HEK293T (cell line): Measurements from ENCODE around the gene GRIK4.

Source experiments
- CTCF ChIA-PET: fragments of 350-600 bp; formaldehyde crosslinking; extraction: SDS; loops from one replicate; lab custom pipeline; 2021; ENCODE audit warnings: antibody characterized with exemption, inconsistent platforms; lab: Yijun Ruan, JAX
- POLR2A ChIA-PET: fragments of 350-600 bp; formaldehyde crosslinking; extraction: SDS; loops from one replicate; lab custom pipeline; 2020; ENCODE audit warnings: antibody characterized with exemption, inconsistent platforms; lab: Yijun Ruan, JAX
- DNase-seq: peaks from one replicate; pipeline ENCODE4 v3.0.0; 2012; ENCODE audit warnings: mixed read lengths; ENCODE audit errors: extremely low spot score
- ARNT ChIP-seq: fragments of 450-650 bp; IDR thresholded peaks from 2 replicates; pipeline ENCODE4 v1.6.1; 2017; ENCODE audit warnings: mild to moderate bottlenecking
- BHLHE40 ChIP-seq: fragments of 450-650 bp; IDR thresholded peaks from 2 replicates; pipeline ENCODE4 v1.6.1; 2016; ENCODE audit warnings: mild to moderate bottlenecking, moderate library complexity, borderline replicate concordance
- CTBP1 ChIP-seq: fragments of 450-650 bp; IDR thresholded peaks from 2 replicates; pipeline ENCODE4 v1.6.1; 2016; ENCODE audit warnings: borderline replicate concordance
- ELF4 ChIP-seq: fragments of 450-650 bp; IDR thresholded peaks from 2 replicates; pipeline ENCODE4 v1.6.1; 2017; ENCODE audit warnings: antibody characterized with exemption
- FOXA1 ChIP-seq: fragments of 450-650 bp; IDR thresholded peaks from 2 replicates; pipeline ENCODE4 v1.6.1; 2016; ENCODE audit warnings: mild to moderate bottlenecking
- FOXK2 ChIP-seq: fragments of 450-650 bp; IDR thresholded peaks from 2 replicates; pipeline ENCODE4 v1.6.1; 2016; ENCODE audit warnings: mild to moderate bottlenecking
- FOXM1 ChIP-seq: fragments of 450-650 bp; IDR thresholded peaks from 2 replicates; pipeline ENCODE4 v1.6.1; 2017; ENCODE audit warnings: mild to moderate bottlenecking, borderline replicate concordance
- HDGF ChIP-seq: fragments of 450-650 bp; IDR thresholded peaks from 2 replicates; pipeline ENCODE4 v1.6.1; 2017; ENCODE audit warnings: antibody characterized with exemption, borderline replicate concordance
- L3MBTL2 ChIP-seq: fragments of 450-650 bp; conservative IDR thresholded peaks from 2 replicates; pipeline ENCODE4 v1.6.1; 2016; ENCODE audit warnings: mild to moderate bottlenecking
- LEF1 ChIP-seq: fragments of 450-650 bp; IDR thresholded peaks from 2 replicates; pipeline ENCODE4 v1.6.1; 2017; ENCODE audit warnings: mild to moderate bottlenecking, borderline replicate concordance
- NFRKB ChIP-seq: fragments of 450-650 bp; IDR thresholded peaks from 2 replicates; pipeline ENCODE4 v1.6.1; 2016; ENCODE audit warnings: mild to moderate bottlenecking, moderate library complexity
- SP1 ChIP-seq: fragments of 450-650 bp; IDR thresholded peaks from 2 replicates; pipeline ENCODE4 v1.6.1; 2017
- SUZ12 ChIP-seq: fragments of 450-650 bp; IDR thresholded peaks from 2 replicates; pipeline ENCODE4 v1.6.1; 2016; ENCODE audit warnings: mild to moderate bottlenecking
- TARDBP ChIP-seq: fragments of 450-650 bp; IDR thresholded peaks from 2 replicates; pipeline ENCODE4 v1.6.1; 2016
- ZNF384 ChIP-seq: fragments of 450-650 bp; IDR thresholded peaks from 2 replicates; pipeline ENCODE4 v1.6.1; 2016
- TF ChIP-seq, protein P1 (sequence below): fragments of 450-650 bp; IDR thresholded peaks from 2 replicates; pipeline ENCODE4 v1.6.1; 2016

Gene GRIK4

DNA sequence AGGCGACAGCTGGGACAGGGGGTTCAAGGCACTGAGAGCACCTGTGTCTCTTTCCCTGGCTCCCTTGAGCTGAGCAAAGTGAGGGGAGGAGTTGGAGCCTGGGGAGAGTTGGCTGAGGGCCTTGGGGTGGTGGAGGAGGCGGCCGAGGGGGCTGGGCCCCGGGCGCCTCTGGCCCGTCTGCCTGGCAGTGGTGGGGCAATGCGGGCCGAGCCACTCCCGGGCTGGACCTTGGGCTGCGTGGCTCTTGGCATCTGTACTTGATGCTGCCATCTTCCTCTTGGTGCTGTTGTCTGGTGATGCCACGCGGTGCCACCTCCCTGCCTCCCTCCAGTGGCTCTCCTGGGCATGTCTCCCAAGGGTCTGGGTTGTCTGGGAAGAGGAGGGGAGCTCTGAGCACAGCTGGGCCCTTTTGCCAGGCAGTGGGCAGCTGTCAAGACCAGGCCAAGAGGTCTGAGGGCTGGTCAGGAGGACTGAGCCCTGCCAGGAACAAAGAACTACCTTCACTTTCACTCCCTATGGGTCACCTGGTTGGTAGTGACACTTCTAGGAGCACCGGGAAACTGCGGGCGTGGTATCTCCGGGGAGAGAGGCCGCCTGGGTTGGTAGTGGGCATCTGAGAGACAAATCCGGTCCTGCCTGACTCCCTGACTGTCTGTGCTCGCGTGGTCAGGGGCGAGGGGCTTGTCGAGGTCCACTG lies 1.3 kb downstream of the GRIK4 start:
- no peak for TF ChIP-seq ZNF384
- no peak for TF ChIP-seq FOXK2
- no peak for TF ChIP-seq FOXA1
- TF ChIP-seq CTBP1 = no peak
- no peak for TF ChIP-seq BHLHE40
- no peak for TF ChIP-seq LEF1
- TF ChIP-seq FOXM1 = no peak
- TF ChIP-seq SUZ12 = no peak
- TF ChIP-seq, protein P1, sequence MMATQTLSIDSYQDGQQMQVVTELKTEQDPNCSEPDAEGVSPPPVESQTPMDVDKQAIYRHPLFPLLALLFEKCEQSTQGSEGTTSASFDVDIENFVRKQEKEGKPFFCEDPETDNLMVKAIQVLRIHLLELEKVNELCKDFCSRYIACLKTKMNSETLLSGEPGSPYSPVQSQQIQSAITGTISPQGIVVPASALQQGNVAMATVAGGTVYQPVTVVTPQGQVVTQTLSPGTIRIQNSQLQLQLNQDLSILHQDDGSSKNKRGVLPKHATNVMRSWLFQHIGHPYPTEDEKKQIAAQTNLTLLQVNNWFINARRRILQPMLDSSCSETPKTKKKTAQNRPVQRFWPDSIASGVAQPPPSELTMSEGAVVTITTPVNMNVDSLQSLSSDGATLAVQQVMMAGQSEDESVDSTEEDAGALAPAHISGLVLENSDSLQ = no peak
- no peak for TF ChIP-seq HDGF
- TF ChIP-seq L3MBTL2 = no peak
- no peak for TF ChIP-seq ARNT
- TF ChIP-seq TARDBP = no peak
- TF ChIP-seq NFRKB = no peak
- no peak for TF ChIP-seq SP1
- no peak for TF ChIP-seq ELF4
- POLR2A ChIA-PET = no interaction called here
- CTCF ChIA-PET = interaction anchor here (0.6 to 2.1 kb wide), 2 partner anchors 162 to 172 kb away, joined by 3 to 7 read pairs; no protein-coding TSS in a partner anchor
- no peak for DNase-seq

DNA sequence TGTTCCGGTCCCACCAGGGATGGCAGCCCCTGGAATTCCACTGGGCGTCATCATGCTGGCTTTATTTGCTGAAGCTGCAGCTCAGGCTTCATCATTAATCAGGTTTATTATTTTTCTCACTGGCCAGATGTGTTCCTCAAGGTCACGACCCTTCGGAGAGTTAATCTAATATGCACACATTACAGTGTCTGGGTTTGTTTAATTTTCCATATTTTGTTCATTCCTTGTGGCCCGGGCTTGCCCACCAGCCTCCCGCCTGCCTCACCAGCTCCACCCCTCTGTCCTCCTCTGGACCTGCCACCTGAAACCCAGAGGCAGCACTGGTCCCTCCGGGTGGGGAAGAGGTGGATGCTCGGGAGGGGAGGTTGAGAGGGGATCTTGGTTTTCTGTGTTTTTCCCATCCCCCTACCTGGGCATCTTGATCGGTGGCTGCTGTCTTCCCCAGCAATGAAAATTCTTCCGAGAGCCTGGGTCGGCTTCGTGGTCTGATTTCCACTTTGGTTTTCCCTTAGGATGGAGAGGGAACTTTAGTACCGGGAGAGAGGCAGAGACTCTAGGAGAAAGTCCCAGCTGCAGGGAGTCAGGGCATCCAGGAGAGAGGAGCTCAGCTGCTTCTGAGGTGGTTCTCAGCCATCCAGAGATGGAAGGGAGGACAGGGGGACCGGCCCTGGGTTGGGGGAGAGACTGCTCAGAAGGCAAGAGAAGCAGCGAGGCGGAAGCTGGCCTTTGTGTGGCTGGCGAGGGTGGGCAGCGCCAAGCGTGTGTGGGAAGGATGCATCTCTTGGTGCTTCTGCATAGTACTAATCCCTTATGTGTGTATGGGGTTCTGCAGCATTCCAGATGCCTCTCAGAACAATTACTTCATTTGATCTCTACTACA lies 2.1 kb downstream of the GRIK4 start:
- POLR2A ChIA-PET = no interaction called here
- TF ChIP-seq FOXM1 (no peak), L3MBTL2 (no peak), BHLHE40 (no peak), CTBP1 (no peak), LEF1 (no peak), ZNF384 (no peak), ELF4 (no peak), SP1 (no peak), TARDBP (no peak), FOXA1 (no peak), HDGF (no peak), FOXK2 (no peak), SUZ12 (no peak), ARNT (no peak), NFRKB (no peak)
- TF ChIP-seq, protein P1 = no peak
- CTCF ChIA-PET = interaction anchor here (0.6 to 2.1 kb wide), 2 partner anchors 162 to 171 kb away, joined by 3 to 7 read pairs; no protein-coding TSS in a partner anchor
- DNase-seq = no peak

DNA sequence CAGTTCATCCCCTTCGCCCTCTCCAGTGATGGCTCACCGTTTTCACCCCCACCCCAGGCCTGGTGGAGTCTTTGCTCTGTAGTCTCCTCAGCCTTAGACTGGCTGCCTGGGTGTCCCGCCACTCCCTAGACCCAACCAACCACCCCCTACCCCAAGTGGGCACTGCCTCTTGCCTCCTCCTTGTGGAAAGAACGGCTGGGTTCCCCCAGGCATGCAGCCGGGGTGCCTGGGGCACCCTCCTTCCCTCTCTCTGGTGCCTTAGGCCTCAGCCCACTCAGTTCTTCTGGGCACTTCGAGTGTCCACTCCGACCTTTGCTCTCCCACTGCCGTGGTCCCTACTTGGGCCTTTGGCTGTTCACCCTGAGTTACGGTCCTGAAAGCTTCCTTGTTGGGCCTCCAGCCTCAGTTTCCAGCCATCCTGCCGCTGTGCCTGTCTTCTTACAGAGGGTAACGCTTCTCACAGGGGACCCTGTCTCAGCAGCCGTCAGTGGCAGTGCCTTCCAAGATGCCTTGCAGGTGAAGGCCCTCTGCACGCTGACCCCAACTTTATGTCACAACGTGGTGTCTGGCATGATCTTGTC lies 3.1 kb downstream of the GRIK4 start:
- no peak for DNase-seq
- TF ChIP-seq SP1 (no peak), BHLHE40 (no peak), ARNT (no peak)
- CTCF ChIA-PET = no interaction called here
- POLR2A ChIA-PET = no interaction called here

DNA sequence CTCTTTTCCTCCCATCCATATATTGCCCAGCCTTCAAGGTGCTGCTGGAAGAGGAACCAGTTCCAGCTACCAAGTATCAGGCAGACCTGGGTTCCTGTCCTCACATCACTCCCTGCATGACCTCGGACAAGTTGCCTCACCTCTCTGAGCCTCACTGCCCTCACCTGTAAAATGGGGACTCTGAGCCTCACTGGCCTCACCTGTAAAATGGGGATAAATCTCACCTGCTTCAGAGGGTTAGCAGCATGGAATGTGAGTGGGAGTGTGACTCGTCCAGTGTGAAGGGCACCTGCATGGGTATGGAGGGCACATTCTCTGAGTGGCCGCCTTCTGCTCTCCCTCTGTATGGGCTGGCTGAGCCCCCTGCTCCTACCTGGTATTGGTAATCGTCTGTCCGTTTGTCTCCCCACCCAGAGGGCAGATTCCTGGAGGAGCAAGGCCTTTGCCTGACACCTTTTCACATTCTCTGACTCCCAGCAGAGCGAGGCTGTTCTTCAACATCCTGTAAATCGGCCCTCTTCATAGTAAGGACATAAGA lies 3.7 kb downstream of the GRIK4 start:
- CTCF ChIA-PET = no interaction called here

DNA sequence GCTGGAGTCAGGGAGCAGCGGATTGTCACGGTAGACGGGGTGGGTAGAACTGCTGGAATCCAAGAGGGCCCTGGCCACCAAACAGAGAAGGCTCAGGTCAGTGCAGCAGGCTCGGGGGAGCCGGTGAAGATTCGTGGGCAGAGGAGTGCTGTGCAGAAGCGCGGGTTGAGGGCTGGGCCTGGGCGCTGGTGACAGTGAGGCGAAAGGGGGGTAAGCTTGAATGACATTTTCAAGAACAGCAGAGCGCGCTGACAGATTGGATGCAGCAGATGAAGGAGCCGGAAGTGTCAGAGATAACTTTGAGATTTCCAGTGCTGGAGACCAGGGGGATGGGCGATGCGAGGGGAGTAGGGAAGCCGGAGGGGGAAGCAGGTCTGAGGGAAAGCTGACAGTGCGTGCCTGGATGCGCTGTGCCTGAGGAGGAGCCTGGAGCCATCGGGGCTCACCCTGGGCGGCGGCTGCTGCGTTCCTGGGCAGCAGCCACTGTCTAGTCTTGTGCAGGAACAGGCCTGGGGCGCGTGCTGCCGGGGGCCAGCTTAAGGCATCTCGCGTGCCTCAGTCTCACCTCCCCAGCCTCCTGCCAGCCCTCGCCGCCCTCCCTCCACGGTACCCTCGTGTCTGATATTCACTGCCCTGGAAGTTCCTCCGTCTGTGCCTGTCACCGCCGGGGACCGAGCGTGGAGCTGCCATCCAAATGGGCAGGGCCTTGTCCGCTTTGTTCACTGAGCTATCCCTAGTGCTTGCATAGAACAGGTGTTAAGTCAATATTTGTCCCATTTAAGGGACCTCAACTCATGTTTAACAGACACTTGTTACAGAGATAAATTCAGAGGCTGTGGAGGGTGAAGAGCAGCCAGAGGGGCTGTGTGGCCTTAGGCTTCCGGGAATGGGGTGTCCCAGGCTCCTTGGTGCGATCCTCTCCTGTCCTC lies 5.2 kb downstream of the GRIK4 start:
- TF ChIP-seq L3MBTL2 (no peak), FOXA1 (no peak), BHLHE40 (no peak), CTBP1 (no peak), LEF1 (no peak), TARDBP (no peak), SP1 (no peak), HDGF (no peak), ELF4 (no peak), FOXK2 (no peak), SUZ12 (no peak), ZNF384 (no peak), NFRKB (no peak), ARNT (no peak)
- TF ChIP-seq, protein P1 = no peak
- POLR2A ChIA-PET = no interaction called here
- no peak for DNase-seq
- CTCF ChIA-PET = no interaction called here

More for the DNA sequence above, 3.7 kb downstream of the GRIK4 start:
- no peak for DNase-seq
- POLR2A ChIA-PET = no interaction called here
- TF ChIP-seq ZNF384 (no peak), SUZ12 (no peak), L3MBTL2 (no peak)
